HG03520 (cell line): ENCODE results near the gene CC2D1A.

Source experiments
- ATAC-seq: cut with Tn5 transposase; IDR thresholded peaks from one replicate; pipeline ENCODE4 v1.9.1; 2021; ENCODE audit warnings: mild to moderate bottlenecking, moderate library complexity; ENCODE audit not compliant: unreplicated experiment

The CC2D1A gene

GRCh38 chr19:13905634-13906520, at the start of gene CC2D1A, which contains the start of gene BRME1:
TSS of gene CC2D1A (plus strand) at chr19:13906201. CDS start at chr19:13906442, 241 bp downstream.
TSS of gene BRME1 (minus strand) at chr19:13906117. CDS start at chr19:13904892, 1,225 bp downstream.
- peak; percentile 83 for ATAC-seq

GRCh38 chr19:13856497-13856896, 49.5 kb upstream of the CC2D1A start:
- no peak for ATAC-seq

GRCh38 chr19:13859361-13859880, 46.6 kb upstream of the CC2D1A start:
- no peak for ATAC-seq

- ATAC-seq = no peak
Observed at GRCh38 chr19:13860679-13861391, 45.2 kb upstream of the CC2D1A start.

- peak; percentile 20 for ATAC-seq
Observed at GRCh38 chr19:13861392-13861713, 44.6 kb upstream of the CC2D1A start.

GRCh38 chr19:13861714-13862531, 44.1 kb upstream of the CC2D1A start:
- peak; percentile 68 for ATAC-seq

GRCh38 chr19:13864046-13864666, 41.8 kb upstream of the CC2D1A start:
- no peak for ATAC-seq

- ATAC-seq = no peak
Observed at GRCh38 chr19:13864667-13865570, 41.1 kb upstream of the CC2D1A start.

GRCh38 chr19:13865571-13866462, 40.2 kb upstream of the CC2D1A start:
- no peak for ATAC-seq

- no peak for ATAC-seq
Observed at GRCh38 chr19:13866463-13867046, 39.4 kb upstream of the CC2D1A start.

- ATAC-seq = no peak
Observed at GRCh38 chr19:13868663-13869062, 37.3 kb upstream of the CC2D1A start.

GRCh38 chr19:13869281-13869680, 36.7 kb upstream of the CC2D1A start:
- ATAC-seq = no peak

- no peak for ATAC-seq
Observed at GRCh38 chr19:13870873-13871272, 35.1 kb upstream of the CC2D1A start.

- no peak for ATAC-seq
Observed at GRCh38 chr19:13872339-13872694, 33.7 kb upstream of the CC2D1A start.

GRCh38 chr19:13872695-13873389, 33.2 kb upstream of the CC2D1A start:
- no peak for ATAC-seq

GRCh38 chr19:13873834-13874515, 32.0 kb upstream of the CC2D1A start:
- no peak for ATAC-seq

- no peak for ATAC-seq
Observed at GRCh38 chr19:13875824-13876223, 30.2 kb upstream of the CC2D1A start.
